CD14-positive monocyte (primary cell): ENCODE measurements around the gene ACBD4. TPM values are rescaled to one million over a fixed set of nuclear protein-coding genes. Genes with fewer than 3 reads are reported as not detected.

ENCODE experiments used
- DNase-seq, 3 donors: peaks; one replicate each; pipeline ENCODE4 v3.0.0-alpha.2; 2011 to 2022
- H2AFZ ChIP-seq: 2 replicates; pipeline ENCODE4 v1.6.0; 2012; ENCODE audit warnings: mild to moderate bottlenecking, low read depth, low read length, inconsistent platforms; ENCODE audit not compliant: insufficient read depth, poor library complexity, severe bottlenecking
- H3K27ac ChIP-seq, 2 donors: 1 replicate in 1 of 2; 2 replicates in 1 of 2; pipeline ENCODE4 v1.5.1; 2012 to 2013; ENCODE audit warnings: low read length in 2 of 2, control low read depth in 1 of 2, inconsistent platforms in 1 of 2, low read depth in 1 of 2, mild to moderate bottlenecking in 1 of 2
- H3K27me3 ChIP-seq, 2 donors: one replicate each; pipeline versions ENCODE4 v1.6.0 to v1.6.1; 2011 to 2013; ENCODE audit warnings: low read length in 2 of 2; ENCODE audit not compliant: control insufficient read depth in 2 of 2, insufficient read depth in 2 of 2
- H3K36me3 ChIP-seq, 2 donors: replicated peaks in 1 of 2; 1 replicate in 1 of 2; 2 replicates in 1 of 2; pipeline versions ENCODE4 v1.5.1 to v1.6.1; 2012 to 2013; ENCODE audit warnings: low read length in 2 of 2, control low read depth in 1 of 2, inconsistent platforms in 1 of 2, mild to moderate bottlenecking in 1 of 2; ENCODE audit not compliant: insufficient read depth in 2 of 2, control insufficient read depth in 1 of 2
- H3K4me1 ChIP-seq, 2 donors: 1 replicate in 1 of 2; 2 replicates in 1 of 2; pipeline versions ENCODE4 v1.5.1 to v1.6.1; 2012 to 2013; ENCODE audit warnings: low read length in 2 of 2, control low read depth in 1 of 2, inconsistent platforms in 1 of 2, mild to moderate bottlenecking in 1 of 2, moderate library complexity in 1 of 2; ENCODE audit not compliant: insufficient read depth in 2 of 2, control insufficient read depth in 1 of 2
- H3K4me2 ChIP-seq: replicated peaks from 2 replicates; pipeline ENCODE3; 2012; ENCODE audit warnings: low read length, moderate library complexity, mild to moderate bottlenecking; ENCODE audit not compliant: poor library complexity, severe bottlenecking; ENCODE audit errors: extremely low read depth
- H3K4me3 ChIP-seq, 3 experiments: fragments of 200-600 bp in 1 of 3; sonication (generic) in 1 of 3; replicated peaks in 1 of 3; 1 replicate in 2 of 3; 2 replicates in 1 of 3; pipeline ENCODE4 v1.5.1; 2011 to 2013; ENCODE audit warnings: low read length in 3 of 3, mild to moderate bottlenecking in 3 of 3, control low read depth in 2 of 3, low read depth in 2 of 3, inconsistent platforms in 1 of 3, moderate library complexity in 1 of 3
- H3K79me2 ChIP-seq: 2 replicates; pipeline ENCODE4 v1.6.0; 2012; ENCODE audit warnings: mild to moderate bottlenecking, control low read depth, inconsistent platforms, low read length, moderate library complexity; ENCODE audit not compliant: insufficient read depth
- H3K9ac ChIP-seq: 2 replicates; pipeline ENCODE4 v1.6.0; 2017; ENCODE audit warnings: low read length, mild to moderate bottlenecking; ENCODE audit not compliant: insufficient read depth, poor library complexity, severe bottlenecking
- H3K9me3 ChIP-seq, 2 donors: replicated peaks in 1 of 2; 1 replicate in 1 of 2; 2 replicates in 1 of 2; pipeline versions ENCODE4 v1.5.1 to v1.6.1; 2012 to 2013; ENCODE audit warnings: low read length in 2 of 2, control low read depth in 1 of 2; ENCODE audit not compliant: control insufficient read depth in 1 of 2, insufficient read depth in 1 of 2
- H4K20me1 ChIP-seq: 2 replicates; pipeline ENCODE4 v1.6.0; 2012; ENCODE audit warnings: mild to moderate bottlenecking, low read length, control low read depth, moderate library complexity; ENCODE audit not compliant: insufficient read depth
- H3K27ac Mint-ChIP-seq, 7 donors: one replicate each; pipeline ENCODE4 v1.8.0; 2020; ENCODE audit warnings: mild to moderate bottlenecking in 7 of 7, mixed read lengths in 7 of 7, moderate library complexity in 6 of 7, inconsistent platforms in 2 of 7
- H3K27me3 Mint-ChIP-seq, 3 donors: one replicate each; pipeline ENCODE4 v1.8.0; 2021 to 2022; ENCODE audit warnings: low read depth in 3 of 3, mild to moderate bottlenecking in 3 of 3, mixed read lengths in 3 of 3, moderate library complexity in 3 of 3, inconsistent platforms in 1 of 3
- H3K36me3 Mint-ChIP-seq, 2 donors: one replicate each; pipeline ENCODE4 v1.8.0; 2020; ENCODE audit warnings: mixed read lengths in 2 of 2, inconsistent platforms in 1 of 2, mild to moderate bottlenecking in 1 of 2
- H3K4me1 Mint-ChIP-seq: one replicate; pipeline ENCODE4 v1.8.0; 2020; ENCODE audit warnings: mild to moderate bottlenecking, mixed read lengths
- H3K4me3 Mint-ChIP-seq, 2 donors: one replicate each; pipeline ENCODE4 v1.8.0; 2020; ENCODE audit warnings: mild to moderate bottlenecking in 2 of 2, mixed read lengths in 2 of 2, moderate library complexity in 1 of 2
- H3K9me3 Mint-ChIP-seq, 7 donors: one replicate each; pipeline ENCODE4 v1.8.0; 2020 to 2022; ENCODE audit warnings: mixed read lengths in 7 of 7, mild to moderate bottlenecking in 6 of 7, moderate library complexity in 6 of 7, inconsistent platforms in 2 of 7
- WGBS: methylation state at CpG from one replicate; pipeline ENCODE4 v1.1.5; 2013; ENCODE audit warnings: missing lambda C conversion rate; ENCODE audit not compliant: insufficient coverage; 5-methylcytosine and 5-hydroxymethylcytosine counted together
- intact Hi-C, 2 donors: fragments of 100-400 bp; cut with micrococcal nuclease; formaldehyde crosslinking; loops; one replicate each; pipeline versions ENCODE4 v1.15.0 to v1.15.1; 2023
- polyA plus RNA-seq, 3 donors: library from polyadenylated mRNA; depleted of rRNA in 1 of 3; unstranded in 2 of 3; stranded (reverse) in 1 of 3; fragments of 300-500 nt in 2 of 3; fragments of >200 nt in 1 of 3; fragmentation: Illumina TruSeq in 2 of 3; gene quantifications; 1 replicate in 2 of 3; 2 replicates in 1 of 3; pipeline ENCODE4 v1.2.3, GENCODE V29; 2012 to 2021
- TF ChIP-seq, protein P1 (sequence below): fragments of 200-600 bp; IDR thresholded peaks from one replicate; pipeline ENCODE4 v1.8.0; 2022; ENCODE audit warnings: antibody characterized with exemption, mild to moderate bottlenecking

Gene ACBD4
- polyA plus RNA-seq, 3 donors: 4.8 to 7.4 (median 6.2) TPM

DNA sequence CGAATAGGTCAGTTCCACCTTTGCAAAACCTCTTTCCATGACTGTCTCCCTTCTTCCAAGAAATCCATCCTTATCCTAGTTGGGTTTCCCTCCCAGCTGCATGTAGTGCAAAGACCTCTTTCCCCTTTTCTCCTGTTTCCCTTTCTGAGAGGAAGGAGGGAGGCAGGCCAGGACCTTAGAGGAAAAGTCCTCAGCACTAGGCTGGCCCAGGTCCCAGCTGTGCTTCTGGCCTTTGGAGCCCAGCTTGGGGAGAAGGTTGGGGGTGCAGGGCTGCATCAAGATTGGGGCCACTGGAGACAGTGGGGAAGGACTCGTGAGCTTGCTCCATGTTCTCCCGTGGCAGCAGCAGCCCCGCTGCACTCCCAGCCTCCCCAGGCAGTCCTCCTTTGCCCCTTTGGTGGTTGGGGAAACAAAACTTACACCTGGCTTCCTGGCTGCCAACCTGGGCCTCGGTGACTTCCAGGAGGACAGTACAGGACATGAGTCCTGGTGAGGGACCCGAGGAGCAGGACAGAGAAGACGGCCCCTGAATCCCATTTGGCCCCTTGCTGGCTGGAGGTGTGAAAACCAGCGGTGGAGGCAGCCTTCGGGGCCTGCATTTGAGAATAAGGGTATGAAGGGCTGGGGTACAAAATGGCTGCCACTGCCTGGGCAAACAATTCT lies 26.7 kb downstream of the ACBD4 start:
- Histone ChIP-seq H3K79me2 (peaks cover 46% of the 10 kb centered on the region), H2AFZ (peak overlapping the region; percentile 89), H3K27ac (peak overlapping the region; percentile 40 to 69), H3K4me2 (peak overlapping the region; percentile 80), H3K9ac (peak overlapping the region; percentile 22), H3K4me3 (peak overlapping the region; percentile 11 to 85 (median 31)), H3K27me3 (no peaks in the 10 kb centered on the region), H3K36me3 (no peaks in the 10 kb centered on the region), H3K4me1 (peaks cover 63 to 81% of the 10 kb centered on the region in 2 donors), H3K9me3 (no peaks in the 10 kb centered on the region), H4K20me1 (no peaks in the 10 kb centered on the region)
- Mint-ChIP-seq H3K27ac (peak overlapping the region; percentile 95 to 100 (median 97)), H3K36me3 (peaks cover 1 to 10% of the 10 kb centered on the region in 2 donors), H3K4me3 (peak overlapping the region; percentile 83 to 98), H3K27me3 (no peaks in the 10 kb centered on the region), H3K9me3 (no peaks in the 10 kb centered on the region), H3K4me1 (peaks cover 61% of the 10 kb centered on the region)
- intact Hi-C loops: loop anchor here in 1 of 2 donors (5.0 kb wide), 1 partner anchor 35 kb away; no protein-coding TSS in a partner anchor
- no peak for DNase-seq
- 64% methylated on average over 8 of the region's 9 CpGs for WGBS
- TF ChIP-seq, protein P1, sequence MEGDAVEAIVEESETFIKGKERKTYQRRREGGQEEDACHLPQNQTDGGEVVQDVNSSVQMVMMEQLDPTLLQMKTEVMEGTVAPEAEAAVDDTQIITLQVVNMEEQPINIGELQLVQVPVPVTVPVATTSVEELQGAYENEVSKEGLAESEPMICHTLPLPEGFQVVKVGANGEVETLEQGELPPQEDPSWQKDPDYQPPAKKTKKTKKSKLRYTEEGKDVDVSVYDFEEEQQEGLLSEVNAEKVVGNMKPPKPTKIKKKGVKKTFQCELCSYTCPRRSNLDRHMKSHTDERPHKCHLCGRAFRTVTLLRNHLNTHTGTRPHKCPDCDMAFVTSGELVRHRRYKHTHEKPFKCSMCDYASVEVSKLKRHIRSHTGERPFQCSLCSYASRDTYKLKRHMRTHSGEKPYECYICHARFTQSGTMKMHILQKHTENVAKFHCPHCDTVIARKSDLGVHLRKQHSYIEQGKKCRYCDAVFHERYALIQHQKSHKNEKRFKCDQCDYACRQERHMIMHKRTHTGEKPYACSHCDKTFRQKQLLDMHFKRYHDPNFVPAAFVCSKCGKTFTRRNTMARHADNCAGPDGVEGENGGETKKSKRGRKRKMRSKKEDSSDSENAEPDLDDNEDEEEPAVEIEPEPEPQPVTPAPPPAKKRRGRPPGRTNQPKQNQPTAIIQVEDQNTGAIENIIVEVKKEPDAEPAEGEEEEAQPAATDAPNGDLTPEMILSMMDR: no peak

DNA sequence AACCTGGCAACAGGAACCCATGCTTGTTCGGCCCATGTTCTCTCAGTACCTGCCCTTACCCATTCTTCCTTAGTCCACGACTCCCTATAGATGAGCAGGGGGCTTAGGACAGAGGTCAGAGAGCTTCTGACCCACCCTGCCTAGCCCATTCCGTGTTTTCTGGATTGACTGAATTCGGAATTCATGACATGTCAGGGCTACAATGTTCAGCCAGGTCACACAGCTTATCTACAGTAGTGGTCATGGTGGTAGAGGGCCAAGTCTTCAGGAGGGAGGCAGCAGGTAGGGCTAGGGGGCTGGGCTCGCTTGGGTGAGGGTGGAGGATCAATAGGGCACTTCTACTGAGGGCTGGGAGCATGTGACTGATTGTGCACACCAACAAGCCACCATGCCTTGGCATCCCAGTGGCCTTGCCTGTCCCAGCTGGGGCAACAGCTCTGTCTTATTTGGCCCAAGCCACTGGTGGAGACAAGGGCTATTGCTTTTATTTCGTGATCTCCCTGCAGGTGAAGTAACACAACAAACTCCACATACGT lies 29.3 kb downstream of the ACBD4 start:
- H3K27ac Mint-ChIP-seq: peak overlapping the region; percentile 14 to 90 (median 74)

More for the DNA sequence above, 29.3 kb downstream of the ACBD4 start:
- H3K4me2 ChIP-seq: peak overlapping the region; percentile 51
- H3K79me2 ChIP-seq: peaks cover 20% of the 10 kb centered on the region
- intact Hi-C loops: loop anchor here in 1 of 2 donors (5.0 kb wide), 1 partner anchor 32 kb away; no protein-coding TSS in a partner anchor
- H3K4me1 ChIP-seq: peaks cover 43 to 58% of the 10 kb centered on the region in 2 donors
- no peak overlapping the region for H3K9ac ChIP-seq
- no peaks in the 10 kb centered on the region for H3K9me3 Mint-ChIP-seq
- peak overlapping the region; percentile 7 to 54 for H3K27ac ChIP-seq
- H3K9me3 ChIP-seq: no peaks in the 10 kb centered on the region
- DNase-seq: no peak
- H3K4me1 Mint-ChIP-seq: peaks cover 39% of the 10 kb centered on the region
- 63% methylated on average over 5 of the region's 7 CpGs for WGBS
- H3K4me3 ChIP-seq: peak overlapping the region in 1 of 3 experiments; percentile 47
- TF ChIP-seq, protein P1: no peak
- peaks cover 5 to 11% of the 10 kb centered on the region in 2 donors for H3K36me3 Mint-ChIP-seq
- peak overlapping the region in 1 of 2 donors; percentile 59 for H3K4me3 Mint-ChIP-seq
- no peaks in the 10 kb centered on the region for H3K27me3 ChIP-seq
- no peaks in the 10 kb centered on the region for H4K20me1 ChIP-seq
- H2AFZ ChIP-seq: peak overlapping the region; percentile 68
- H3K27me3 Mint-ChIP-seq: no peaks in the 10 kb centered on the region
- no peaks in the 10 kb centered on the region for H3K36me3 ChIP-seq
